ENCODE results near the gene CWF19L2.

Gene CWF19L2

GRCh38 chr11:107385361-107385981 is 72.2 kb downstream of the CWF19L2 start:
- H3K36me3 ChIP-seq (ENCODE audit: control insufficient read depth, insufficient read depth, low read length), result peaks cover 6% of the 10 kb centered on the region

GRCh38 chr11:107384144-107384852 is 73.3 kb downstream of the CWF19L2 start:
- Histone ChIP-seq H3K27me3 (ENCODE audit: control insufficient read depth, insufficient read depth, low read length) (no peaks in the 10 kb centered on the region), H3K36me3 (ENCODE audit: control insufficient read depth, insufficient read depth, low read length) (no peaks in the 10 kb centered on the region), H3K4me3 (ENCODE audit: low read depth, low read length) (no peak overlapping the region), H3K4me1 (ENCODE audit: control insufficient read depth, insufficient read depth, low read length) (no peaks in the 10 kb centered on the region), H3K9me3 (ENCODE audit: control insufficient read depth, insufficient read depth, low read depth, low read length) (no peaks in the 10 kb centered on the region), H3K27ac (ENCODE audit: low read depth, low read length) (no peak overlapping the region), H3K9ac (ENCODE audit: low read length) (no peak overlapping the region)

More at GRCh38 chr11:107385361-107385981, 72.2 kb downstream of the CWF19L2 start:
- Histone ChIP-seq H3K9me3 (ENCODE audit: control insufficient read depth, insufficient read depth, low read depth, low read length) (no peaks in the 10 kb centered on the region), H3K4me1 (ENCODE audit: control insufficient read depth, insufficient read depth, low read length) (no peaks in the 10 kb centered on the region), H3K27ac (ENCODE audit: low read depth, low read length) (no peak overlapping the region), H3K27me3 (ENCODE audit: control insufficient read depth, insufficient read depth, low read length) (no peaks in the 10 kb centered on the region), H3K9ac (ENCODE audit: low read length) (no peak overlapping the region), H3K4me3 (ENCODE audit: low read depth, low read length) (no peak overlapping the region)

- Histone ChIP-seq H3K9me3 (ENCODE audit: control insufficient read depth, insufficient read depth, low read depth, low read length) (no peaks in the 10 kb centered on the region), H3K4me3 (ENCODE audit: low read depth, low read length) (peak overlapping the region; percentile 53), H3K27me3 (ENCODE audit: control insufficient read depth, insufficient read depth, low read length) (no peaks in the 10 kb centered on the region), H3K9ac (ENCODE audit: low read length) (no peak overlapping the region), H3K27ac (ENCODE audit: low read depth, low read length) (no peak overlapping the region), H3K4me1 (ENCODE audit: control insufficient read depth, insufficient read depth, low read length) (no peaks in the 10 kb centered on the region), H3K36me3 (ENCODE audit: control insufficient read depth, insufficient read depth, low read length) (no peaks in the 10 kb centered on the region)
These were observed 85.2 kb downstream of the CWF19L2 start for GRCh38 chr11:107372439-107372838.

- no peaks in the 10 kb centered on the region for H3K36me3 ChIP-seq (ENCODE audit: control insufficient read depth, insufficient read depth, low read length)
- H3K9me3 ChIP-seq (ENCODE audit: control insufficient read depth, insufficient read depth, low read depth, low read length), result no peaks in the 10 kb centered on the region
- H3K27ac ChIP-seq (ENCODE audit: low read depth, low read length), result no peak overlapping the region
- no peaks in the 10 kb centered on the region for H3K27me3 ChIP-seq (ENCODE audit: control insufficient read depth, insufficient read depth, low read length)
- no peak overlapping the region for H3K9ac ChIP-seq (ENCODE audit: low read length)
- H3K4me1 ChIP-seq (ENCODE audit: control insufficient read depth, insufficient read depth, low read length), result no peaks in the 10 kb centered on the region
- H3K4me3 ChIP-seq (ENCODE audit: low read depth, low read length), result no peak overlapping the region
These were observed 87.2 kb downstream of the CWF19L2 start for GRCh38 chr11:107370390-107370789.

GRCh38 chr11:107359701-107360100 is 97.9 kb downstream of the CWF19L2 start:
- H3K9ac ChIP-seq (ENCODE audit: low read length), result no peak overlapping the region
- H3K27me3 ChIP-seq (ENCODE audit: control insufficient read depth, insufficient read depth, low read length), result no peaks in the 10 kb centered on the region

GRCh38 chr11:107357877-107358276 is 99.7 kb downstream of the CWF19L2 start:
- H3K36me3 ChIP-seq (ENCODE audit: control insufficient read depth, insufficient read depth, low read length), result no peaks in the 10 kb centered on the region
- H3K27me3 ChIP-seq (ENCODE audit: control insufficient read depth, insufficient read depth, low read length), result no peaks in the 10 kb centered on the region
- no peaks in the 10 kb centered on the region for H3K4me1 ChIP-seq (ENCODE audit: control insufficient read depth, insufficient read depth, low read length)
- H3K9ac ChIP-seq (ENCODE audit: low read length), result no peak overlapping the region
- H3K9me3 ChIP-seq (ENCODE audit: control insufficient read depth, insufficient read depth, low read depth, low read length), result no peaks in the 10 kb centered on the region
- H3K4me3 ChIP-seq (ENCODE audit: low read depth, low read length), result no peak overlapping the region
- no peak overlapping the region for H3K27ac ChIP-seq (ENCODE audit: low read depth, low read length)

More at GRCh38 chr11:107359701-107360100, 97.9 kb downstream of the CWF19L2 start:
- H3K36me3 ChIP-seq (ENCODE audit: control insufficient read depth, insufficient read depth, low read length), result no peaks in the 10 kb centered on the region
- H3K27ac ChIP-seq (ENCODE audit: low read depth, low read length), result no peak overlapping the region
- no peaks in the 10 kb centered on the region for H3K9me3 ChIP-seq (ENCODE audit: control insufficient read depth, insufficient read depth, low read depth, low read length)
- H3K4me3 ChIP-seq (ENCODE audit: low read depth, low read length), result no peak overlapping the region
- no peaks in the 10 kb centered on the region for H3K4me1 ChIP-seq (ENCODE audit: control insufficient read depth, insufficient read depth, low read length)

GRCh38 chr11:107354780-107355179 is 102.8 kb downstream of the CWF19L2 start:
- H3K36me3 ChIP-seq (ENCODE audit: control insufficient read depth, insufficient read depth, low read length), result peaks cover 3% of the 10 kb centered on the region; the same call in 1 of the 2 replicates
- no peaks in the 10 kb centered on the region for H3K9me3 ChIP-seq (ENCODE audit: control insufficient read depth, insufficient read depth, low read depth, low read length)
- H3K4me1 ChIP-seq (ENCODE audit: control insufficient read depth, insufficient read depth, low read length), result no peaks in the 10 kb centered on the region
- H3K9ac ChIP-seq (ENCODE audit: low read length), result no peak overlapping the region
- no peak overlapping the region for H3K27ac ChIP-seq (ENCODE audit: low read depth, low read length)
- no peaks in the 10 kb centered on the region for H3K27me3 ChIP-seq (ENCODE audit: control insufficient read depth, insufficient read depth, low read length)
- H3K4me3 ChIP-seq (ENCODE audit: low read depth, low read length), result no peak overlapping the region

GRCh38 chr11:107337917-107338316 is 119.7 kb downstream of the CWF19L2 start:
- Histone ChIP-seq H3K4me3 (ENCODE audit: low read depth, low read length) (no peak overlapping the region), H3K4me1 (ENCODE audit: control insufficient read depth, insufficient read depth, low read length) (no peaks in the 10 kb centered on the region), H3K9me3 (ENCODE audit: control insufficient read depth, insufficient read depth, low read depth, low read length) (no peaks in the 10 kb centered on the region), H3K9ac (ENCODE audit: low read length) (no peak overlapping the region), H3K27ac (ENCODE audit: low read depth, low read length) (no peak overlapping the region), H3K36me3 (ENCODE audit: control insufficient read depth, insufficient read depth, low read length) (no peaks in the 10 kb centered on the region; the same call in 1 of the 2 replicates), H3K27me3 (ENCODE audit: control insufficient read depth, insufficient read depth, low read length) (no peaks in the 10 kb centered on the region)

GRCh38 chr11:107331728-107332127 is 125.9 kb downstream of the CWF19L2 start:
- Histone ChIP-seq H3K9me3 (ENCODE audit: control insufficient read depth, insufficient read depth, low read depth, low read length) (no peaks in the 10 kb centered on the region), H3K27ac (ENCODE audit: low read depth, low read length) (no peak overlapping the region), H3K4me3 (ENCODE audit: low read depth, low read length) (no peak overlapping the region), H3K9ac (ENCODE audit: low read length) (no peak overlapping the region), H3K27me3 (ENCODE audit: control insufficient read depth, insufficient read depth, low read length) (no peaks in the 10 kb centered on the region), H3K36me3 (ENCODE audit: control insufficient read depth, insufficient read depth, low read length) (peaks cover 1% of the 10 kb centered on the region), H3K4me1 (ENCODE audit: control insufficient read depth, insufficient read depth, low read length) (no peaks in the 10 kb centered on the region)

- no peak overlapping the region for H3K27ac ChIP-seq (ENCODE audit: low read depth, low read length)
- H3K9ac ChIP-seq (ENCODE audit: low read length), result no peak overlapping the region
- no peak overlapping the region for H3K4me3 ChIP-seq (ENCODE audit: low read depth, low read length)
- peaks cover 10% of the 10 kb centered on the region for H3K36me3 ChIP-seq (ENCODE audit: control insufficient read depth, insufficient read depth, low read length)
- no peaks in the 10 kb centered on the region for H3K9me3 ChIP-seq (ENCODE audit: control insufficient read depth, insufficient read depth, low read depth, low read length)
- no peaks in the 10 kb centered on the region for H3K27me3 ChIP-seq (ENCODE audit: control insufficient read depth, insufficient read depth, low read length)
- H3K4me1 ChIP-seq (ENCODE audit: control insufficient read depth, insufficient read depth, low read length), result no peaks in the 10 kb centered on the region
These were observed 128.5 kb downstream of the CWF19L2 start for GRCh38 chr11:107329164-107329563.

GRCh38 chr11:107316426-107316825 is 141.2 kb downstream of the CWF19L2 start:
- peaks cover 6% of the 10 kb centered on the region; the same call in 1 of the 2 replicates for H3K9me3 ChIP-seq (ENCODE audit: control insufficient read depth, insufficient read depth, low read depth, low read length)
- H3K9ac ChIP-seq (ENCODE audit: low read length), result no peak overlapping the region
- no peak overlapping the region for H3K4me3 ChIP-seq (ENCODE audit: low read depth, low read length)
- H3K4me1 ChIP-seq (ENCODE audit: control insufficient read depth, insufficient read depth, low read length), result no peaks in the 10 kb centered on the region
- H3K36me3 ChIP-seq (ENCODE audit: control insufficient read depth, insufficient read depth, low read length), result 0 out of 2 replicates have a peak, but pooled peaks cover 5% of the 10 kb centered on the region
- H3K27ac ChIP-seq (ENCODE audit: low read depth, low read length), result no peak overlapping the region
- no peaks in the 10 kb centered on the region for H3K27me3 ChIP-seq (ENCODE audit: control insufficient read depth, insufficient read depth, low read length)

Measured in HUES6 (cell line).